ENCODE results near the gene SCRN1.

The SCRN1 gene

GRCh38 chr7:29918850-29919249 lies 70.8 kb downstream of the SCRN1 start:
- no peak overlapping the region for H3K27ac ChIP-seq
- TF ChIP-seq CTCF (conservative IDR thresholded peaks at IDR 0.05), result no peak

GRCh38 chr7:29917641-29918040 lies 72.0 kb downstream of the SCRN1 start:
- H3K27ac ChIP-seq, result no peak overlapping the region
- no peak for TF ChIP-seq CTCF (conservative IDR thresholded peaks at IDR 0.05)

GRCh38 chr7:29915481-29916215 lies 74.0 kb downstream of the SCRN1 start:
- no peak overlapping the region for H3K27ac ChIP-seq
- TF ChIP-seq CTCF (conservative IDR thresholded peaks at IDR 0.05), result no peak

GRCh38 chr7:29914180-29914579 lies 75.4 kb downstream of the SCRN1 start:
- no peak for TF ChIP-seq CTCF (conservative IDR thresholded peaks at IDR 0.05)
- H3K27ac ChIP-seq, result no peak overlapping the region

- TF ChIP-seq CTCF (conservative IDR thresholded peaks at IDR 0.05), result no peak
Observed at GRCh38 chr7:29906200-29907022, 83.2 kb downstream of the SCRN1 start.

GRCh38 chr7:29900745-29901144 lies 88.9 kb downstream of the SCRN1 start:
- TF ChIP-seq CTCF (conservative IDR thresholded peaks at IDR 0.05), result no peak
- no peak overlapping the region for H3K27ac ChIP-seq

More at GRCh38 chr7:29906200-29907022, 83.2 kb downstream of the SCRN1 start:
- no peak overlapping the region for H3K27ac ChIP-seq

- H3K27ac ChIP-seq, result no peak overlapping the region
- no peak for TF ChIP-seq CTCF (conservative IDR thresholded peaks at IDR 0.05)
Observed at GRCh38 chr7:29898301-29898700, 91.3 kb downstream of the SCRN1 start.

Measured in VCaP (cell line).